Large intestine (tissue), 3 donors: Measurements from ENCODE around the gene ZEB2. TPM values are rescaled to one million over a fixed set of nuclear protein-coding genes. Genes with fewer than 3 reads are reported as not detected.

Experiments used
- DNase-seq, 2 donors: peaks; one replicate each; pipeline versions ENCODE4 v3.0.0 to v3.0.0-alpha.2; 2013
- H3K27ac ChIP-seq: one replicate; pipeline ENCODE4 v1.5.1; 2013; ENCODE audit warnings: low read length
- H3K27me3 ChIP-seq: 2 replicates; pipeline ENCODE4 v1.6.1; 2013; ENCODE audit warnings: low read length; ENCODE audit not compliant: control insufficient read depth, insufficient read depth
- H3K36me3 ChIP-seq: 2 replicates; pipeline ENCODE4 v1.6.1; 2013; ENCODE audit warnings: low read length; ENCODE audit not compliant: control insufficient read depth, insufficient read depth
- H3K4me1 ChIP-seq: one replicate; pipeline ENCODE4 v1.6.1; 2013; ENCODE audit warnings: low read length; ENCODE audit not compliant: control insufficient read depth, insufficient read depth
- H3K4me3 ChIP-seq: one replicate; pipeline ENCODE4 v1.5.1; 2013; ENCODE audit warnings: low read length
- H3K9me3 ChIP-seq: one replicate; pipeline ENCODE4 v1.6.1; 2013; ENCODE audit warnings: mild to moderate bottlenecking, low read depth, low read length, moderate library complexity; ENCODE audit not compliant: control insufficient read depth
- WGBS: methylation state at CpG from one replicate; pipeline ENCODE4 v1.1.5; 2013; ENCODE audit warnings: low lambda C conversion rate; ENCODE audit not compliant: insufficient coverage; 5-methylcytosine and 5-hydroxymethylcytosine counted together
- polyA plus RNA-seq: library from polyadenylated mRNA; unstranded; fragments of 120-200 nt; gene quantifications from one replicate; pipeline ENCODE4 v1.2.1, GENCODE V29; 2013

Gene ZEB2
- polyA plus RNA-seq, 1 donor = 32.8 TPM

DNA sequence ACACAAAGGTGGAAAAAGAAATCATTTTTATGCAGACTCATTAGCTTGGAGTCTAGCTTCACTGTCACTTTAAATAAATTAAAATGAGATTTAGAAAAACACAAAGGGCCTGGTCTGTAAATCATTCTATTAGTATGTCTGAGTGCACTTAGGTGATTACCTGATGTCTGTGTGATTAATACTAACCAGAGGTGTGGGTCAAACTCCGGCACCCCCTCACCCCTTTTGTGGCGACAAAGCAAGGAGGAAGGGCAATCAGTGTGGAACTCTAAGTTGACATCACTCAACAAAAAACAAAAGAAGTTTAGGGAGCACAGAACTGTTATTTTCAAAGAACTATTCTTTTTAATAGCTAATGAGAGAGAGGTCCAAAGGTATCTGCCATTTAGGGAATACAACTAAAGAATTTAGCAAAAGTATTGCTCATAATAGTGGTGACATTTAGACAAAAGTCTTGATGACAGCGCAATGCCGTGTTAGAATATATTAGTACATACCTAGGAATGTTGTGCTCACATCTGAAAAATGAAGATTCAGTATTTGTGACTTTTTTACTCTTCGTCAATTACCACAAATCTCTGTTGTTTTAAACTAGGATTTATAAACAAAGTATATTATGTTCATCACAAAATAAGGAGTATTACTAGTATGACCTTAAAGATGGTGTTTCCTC is 66.3 kb downstream of the ZEB2 start:
- H3K4me3 ChIP-seq = no peak overlapping the region
- no peaks in the 10 kb centered on the region for H3K36me3 ChIP-seq
- 100% methylated on average over 1 of the region's 5 CpGs for WGBS
- no peak for DNase-seq
- H3K9me3 ChIP-seq = no peaks in the 10 kb centered on the region
- H3K27ac ChIP-seq = no peak overlapping the region
- H3K4me1 ChIP-seq = peaks cover 3% of the 10 kb centered on the region
- H3K27me3 ChIP-seq = peaks cover 51% of the 10 kb centered on the region

DNA sequence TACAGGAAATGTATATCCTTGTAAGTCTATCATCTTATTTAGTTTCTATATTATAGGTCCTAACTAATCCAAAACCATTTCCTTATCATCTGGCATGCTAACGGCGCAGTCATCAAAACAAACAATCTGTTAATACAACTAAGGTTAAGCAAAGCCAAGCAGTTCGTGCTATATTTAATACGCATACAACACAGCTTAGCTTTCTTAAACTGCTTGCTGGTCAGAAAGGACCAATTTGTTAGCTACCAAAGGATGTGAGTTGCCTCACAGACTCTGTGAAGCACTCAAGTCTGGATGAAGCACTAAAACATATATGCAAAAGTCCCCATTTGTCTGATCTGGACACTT is 67.0 kb downstream of the ZEB2 start:
- DNase-seq = no peak
- no peaks in the 10 kb centered on the region for H3K9me3 ChIP-seq
- no peak overlapping the region for H3K27ac ChIP-seq
- H3K27me3 ChIP-seq = peaks cover 56% of the 10 kb centered on the region
- H3K4me1 ChIP-seq = peaks cover 3% of the 10 kb centered on the region
- no peaks in the 10 kb centered on the region for H3K36me3 ChIP-seq
- 33% methylated on average over 2 of the region's 4 CpGs for WGBS
- no peak overlapping the region for H3K4me3 ChIP-seq

DNA sequence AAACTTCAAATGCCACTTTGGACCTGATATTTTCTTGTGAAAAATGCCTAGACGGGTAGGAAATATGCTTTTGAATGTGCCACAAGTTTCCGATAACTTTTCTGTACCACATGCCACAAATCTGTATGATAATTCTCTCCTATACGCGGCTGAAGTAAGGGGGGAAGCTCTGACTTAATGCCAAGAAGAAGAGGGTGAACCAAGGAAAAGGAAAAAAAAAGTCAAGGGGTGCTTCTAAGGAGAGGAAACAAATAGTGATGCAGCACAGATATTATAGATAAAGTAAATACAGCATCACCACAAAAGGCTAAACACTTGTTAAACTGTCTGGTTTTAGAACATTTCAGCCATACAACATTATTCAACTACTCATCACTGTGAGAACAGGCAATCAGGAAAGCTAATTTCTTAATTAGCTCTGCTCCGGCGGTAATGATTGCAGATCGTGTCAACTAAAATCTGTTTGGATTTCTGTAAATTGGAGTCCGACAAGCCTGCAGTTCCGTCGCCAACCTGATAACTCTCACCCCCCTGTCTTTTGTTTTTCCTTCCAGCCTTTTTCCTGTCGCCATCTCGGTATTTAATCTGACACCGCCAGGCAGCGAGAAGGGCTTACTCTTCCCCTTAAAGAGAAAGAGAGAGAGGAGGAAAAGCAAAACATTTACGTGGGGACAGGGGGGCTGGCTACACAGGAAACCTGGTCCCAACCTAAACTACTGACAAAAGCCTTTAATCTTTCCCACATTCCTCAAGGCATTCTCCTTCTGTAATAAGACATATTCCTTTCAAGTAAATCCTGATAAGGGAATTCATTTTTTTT is 67.5 kb downstream of the ZEB2 start:
- Histone ChIP-seq H3K36me3 (no peaks in the 10 kb centered on the region), H3K9me3 (no peaks in the 10 kb centered on the region), H3K4me3 (no peak overlapping the region), H3K27ac (no peak overlapping the region), H3K4me1 (peaks cover 3% of the 10 kb centered on the region), H3K27me3 (peaks cover 57% of the 10 kb centered on the region)
- DNase-seq = no peak
- 0% methylated on average over 4 of the region's 15 CpGs for WGBS

DNA sequence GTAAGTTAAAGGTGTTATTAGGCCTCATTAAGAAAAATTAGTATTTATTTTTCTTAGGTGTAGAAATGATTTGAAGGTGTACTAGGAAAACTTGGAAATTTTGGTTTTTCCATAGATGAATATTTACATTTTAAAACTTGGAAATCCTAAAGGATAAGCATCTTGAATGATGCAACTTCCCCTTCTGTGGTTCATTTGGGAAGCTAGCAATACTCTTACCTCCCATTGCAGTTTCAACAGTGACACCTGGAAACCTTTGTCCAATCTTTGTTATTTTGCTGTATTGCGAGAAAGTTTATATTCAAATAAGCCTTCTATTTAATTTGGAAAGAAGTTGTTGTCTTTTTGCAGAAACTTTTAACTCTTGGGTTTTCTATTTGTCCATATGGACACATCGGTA is 68.5 kb downstream of the ZEB2 start:
- no peak overlapping the region for H3K27ac ChIP-seq
- no peaks in the 10 kb centered on the region for H3K36me3 ChIP-seq
- 100% methylated on average over 2 of the region's 2 CpGs for WGBS
- no peak overlapping the region for H3K4me3 ChIP-seq
- H3K9me3 ChIP-seq = no peaks in the 10 kb centered on the region
- peaks cover 50% of the 10 kb centered on the region for H3K27me3 ChIP-seq
- no peak for DNase-seq
- peaks cover 3% of the 10 kb centered on the region for H3K4me1 ChIP-seq

DNA sequence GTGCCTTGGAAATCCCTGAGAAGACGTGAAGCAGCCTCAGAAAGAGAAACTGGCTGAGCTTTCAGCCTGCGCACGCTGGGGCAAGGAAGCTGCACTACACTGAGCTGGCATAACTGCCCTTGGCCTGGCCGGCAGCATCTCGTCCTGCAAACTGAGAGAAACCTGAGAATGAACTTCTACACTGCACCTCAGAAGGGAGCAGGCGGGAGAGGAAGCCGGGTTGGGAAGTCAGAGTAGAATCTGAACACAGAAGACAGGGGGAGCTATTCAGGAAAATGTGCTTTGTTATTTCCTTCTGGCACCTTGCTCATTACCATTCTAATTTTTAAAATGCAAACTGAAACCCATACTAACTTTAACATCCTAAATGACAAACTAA is 70.9 kb downstream of the ZEB2 start:
- Histone ChIP-seq H3K27ac (no peak overlapping the region), H3K27me3 (peaks cover 51% of the 10 kb centered on the region), H3K4me1 (peaks cover 3% of the 10 kb centered on the region), H3K4me3 (no peak overlapping the region), H3K9me3 (no peaks in the 10 kb centered on the region), H3K36me3 (no peaks in the 10 kb centered on the region)
- WGBS = 40% methylated on average over 1 of the region's 7 CpGs
- no peak for DNase-seq

DNA sequence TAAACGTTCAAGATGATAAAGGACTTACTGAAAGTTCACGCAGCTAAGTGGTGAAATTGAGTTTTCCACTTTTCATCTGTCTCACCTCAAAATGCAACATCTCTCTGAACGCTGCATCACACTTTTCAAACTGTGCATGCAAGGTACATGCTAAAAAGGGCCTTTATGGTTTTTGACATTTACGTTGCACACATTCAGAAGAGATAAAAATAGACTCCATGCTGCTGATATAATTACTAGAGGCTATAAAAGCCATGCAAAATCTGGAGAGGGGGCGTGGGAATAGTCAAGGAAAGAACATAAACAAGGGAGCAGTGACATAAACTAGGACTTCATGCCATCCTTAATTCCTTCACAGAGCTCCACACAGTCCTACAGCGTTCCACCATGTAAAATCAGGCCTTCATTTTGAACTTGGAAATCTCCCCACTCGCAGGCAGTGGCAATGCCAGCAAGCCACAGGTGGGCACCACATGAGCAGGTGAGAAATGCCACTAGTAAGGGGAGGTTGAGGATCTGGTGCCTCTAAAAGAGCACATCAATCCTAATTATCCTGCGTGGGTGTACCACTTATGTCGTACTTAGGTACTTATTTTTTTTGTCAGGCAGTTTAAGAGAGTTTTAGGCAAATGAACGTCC is 71.4 kb downstream of the ZEB2 start:
- Histone ChIP-seq H3K27me3 (peaks cover 52% of the 10 kb centered on the region), H3K27ac (no peak overlapping the region), H3K36me3 (no peaks in the 10 kb centered on the region), H3K4me1 (peaks cover 3% of the 10 kb centered on the region), H3K9me3 (no peaks in the 10 kb centered on the region), H3K4me3 (no peak overlapping the region)
- DNase-seq = no peak
- 80% methylated on average over 2 of the region's 10 CpGs for WGBS

DNA sequence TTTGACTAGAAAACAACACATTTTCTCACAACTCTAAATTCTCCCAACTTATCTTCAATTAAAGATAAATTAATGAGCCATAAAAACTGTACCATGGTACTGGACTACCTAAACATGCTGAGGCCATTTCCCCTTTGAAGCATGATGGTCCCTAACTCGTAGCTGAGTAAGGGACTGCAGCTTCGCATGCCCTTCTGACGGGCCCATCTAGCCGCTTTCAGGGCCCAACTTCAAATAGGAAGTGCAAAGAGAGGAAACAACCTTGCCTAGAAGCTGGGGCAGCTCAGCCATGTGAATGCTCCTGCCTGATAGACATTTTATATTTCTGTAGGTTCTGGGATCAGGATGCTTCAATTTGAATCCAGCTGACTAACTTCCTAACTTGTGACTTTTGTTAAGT is 72.4 kb downstream of the ZEB2 start:
- Histone ChIP-seq H3K4me1 (no peaks in the 10 kb centered on the region), H3K27ac (no peak overlapping the region), H3K36me3 (no peaks in the 10 kb centered on the region), H3K4me3 (no peak overlapping the region), H3K27me3 (peaks cover 45% of the 10 kb centered on the region), H3K9me3 (no peaks in the 10 kb centered on the region)
- WGBS = no CpG with 5 or more reads among the region's 4 CpGs
- no peak for DNase-seq

DNA sequence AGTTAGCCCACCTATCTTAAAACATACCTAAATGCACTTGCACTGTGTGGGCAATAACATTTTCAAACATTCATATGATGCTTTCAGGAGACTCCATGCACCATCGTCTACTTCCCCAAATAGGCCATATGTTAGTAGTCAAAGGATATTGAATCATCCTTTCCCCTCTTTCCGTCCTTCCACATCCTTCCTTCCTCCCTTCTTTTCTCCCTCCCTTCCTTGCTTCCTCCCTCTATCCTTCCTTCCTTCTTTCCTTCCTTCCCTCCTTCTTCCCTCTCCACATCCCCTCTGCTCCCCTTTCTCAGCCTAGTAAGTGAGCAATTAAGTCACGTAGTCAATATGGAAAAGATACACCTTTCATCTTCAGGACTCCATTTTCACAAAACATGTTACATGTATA is 73.8 kb downstream of the ZEB2 start:
- DNase-seq = no peak
- Histone ChIP-seq H3K9me3 (no peaks in the 10 kb centered on the region), H3K4me1 (no peaks in the 10 kb centered on the region), H3K36me3 (no peaks in the 10 kb centered on the region), H3K27ac (no peak overlapping the region), H3K4me3 (no peak overlapping the region), H3K27me3 (peaks cover 34% of the 10 kb centered on the region)
- 89% methylated on average over 2 of the region's 3 CpGs for WGBS

DNA sequence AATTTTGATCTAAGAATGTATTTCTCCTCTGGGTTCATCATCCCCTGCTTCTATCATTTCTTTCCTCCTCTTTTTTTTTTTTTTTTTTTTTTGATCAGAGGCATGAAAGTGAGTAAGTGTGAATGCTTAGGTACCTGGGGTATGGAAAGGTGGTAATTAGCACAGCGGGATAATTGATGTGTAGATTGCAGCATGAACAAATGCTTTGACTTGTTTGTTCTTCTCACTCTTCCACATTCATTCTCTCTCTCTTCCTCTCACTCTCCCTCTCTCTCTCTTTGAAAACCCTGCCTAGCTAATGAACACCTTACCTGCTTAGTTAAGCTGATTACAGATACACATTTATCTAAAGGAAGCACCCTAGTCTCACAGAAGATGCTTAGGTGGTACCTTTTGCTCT is 74.7 kb downstream of the ZEB2 start:
- H3K27ac ChIP-seq = no peak overlapping the region
- peaks cover 32% of the 10 kb centered on the region for H3K27me3 ChIP-seq
- WGBS = no CpG with 5 or more reads among the region's 1 CpG
- H3K4me3 ChIP-seq = no peak overlapping the region
- DNase-seq = no peak
- no peaks in the 10 kb centered on the region for H3K4me1 ChIP-seq
- no peaks in the 10 kb centered on the region for H3K36me3 ChIP-seq
- H3K9me3 ChIP-seq = peaks cover 3% of the 10 kb centered on the region

DNA sequence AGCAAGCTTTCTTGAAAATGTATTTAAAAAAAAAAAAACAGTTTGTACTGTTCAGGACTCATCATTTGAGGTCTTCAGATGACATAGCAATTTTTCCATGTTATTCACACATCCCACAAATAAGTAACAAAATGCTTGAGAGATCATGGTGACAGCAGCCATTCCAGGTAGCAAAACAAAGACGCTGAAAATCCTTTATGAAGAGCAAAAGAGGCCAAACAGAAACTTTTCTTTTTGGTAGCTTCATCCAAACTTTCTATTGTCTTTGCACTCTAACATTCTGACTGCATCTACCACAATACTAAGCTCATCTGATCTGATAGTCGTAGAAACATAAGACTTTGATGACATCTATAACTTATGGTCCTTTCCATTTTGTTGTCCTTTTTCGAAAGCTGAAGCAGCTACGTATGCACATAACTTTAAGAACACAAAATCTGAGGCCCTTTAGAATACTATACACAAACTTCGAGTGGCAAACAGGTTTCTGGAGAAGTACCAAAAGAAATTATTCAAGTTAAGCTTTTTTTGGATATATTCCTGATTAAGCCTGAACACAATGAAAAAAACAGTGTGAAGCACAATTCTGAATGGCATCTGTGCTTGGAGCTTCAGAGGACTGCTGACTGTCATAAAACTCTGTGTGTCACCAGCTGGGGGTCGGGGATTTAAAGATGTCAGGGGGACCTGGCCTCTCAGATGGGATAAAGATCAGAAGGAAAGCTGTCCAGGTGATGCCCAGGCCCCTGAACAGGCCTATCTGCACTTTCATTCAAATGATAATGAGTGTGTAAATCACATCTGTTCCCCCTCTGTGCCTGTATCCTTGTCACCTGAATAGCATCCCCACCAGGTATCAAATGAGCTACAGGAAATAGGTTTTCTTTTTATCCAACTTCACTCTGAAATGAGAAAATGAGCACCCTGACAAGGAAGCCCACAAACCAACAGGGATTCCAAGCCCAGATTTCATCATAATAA is 75.8 kb downstream of the ZEB2 start:
- Histone ChIP-seq H3K4me1 (no peaks in the 10 kb centered on the region), H3K27ac (no peak overlapping the region), H3K4me3 (no peak overlapping the region), H3K27me3 (peaks cover 30% of the 10 kb centered on the region), H3K9me3 (peaks cover 3% of the 10 kb centered on the region), H3K36me3 (no peaks in the 10 kb centered on the region)
- 71% methylated on average over 4 of the region's 6 CpGs for WGBS
- no peak for DNase-seq
